ENCODE data around the gene ELN.

DNA sequence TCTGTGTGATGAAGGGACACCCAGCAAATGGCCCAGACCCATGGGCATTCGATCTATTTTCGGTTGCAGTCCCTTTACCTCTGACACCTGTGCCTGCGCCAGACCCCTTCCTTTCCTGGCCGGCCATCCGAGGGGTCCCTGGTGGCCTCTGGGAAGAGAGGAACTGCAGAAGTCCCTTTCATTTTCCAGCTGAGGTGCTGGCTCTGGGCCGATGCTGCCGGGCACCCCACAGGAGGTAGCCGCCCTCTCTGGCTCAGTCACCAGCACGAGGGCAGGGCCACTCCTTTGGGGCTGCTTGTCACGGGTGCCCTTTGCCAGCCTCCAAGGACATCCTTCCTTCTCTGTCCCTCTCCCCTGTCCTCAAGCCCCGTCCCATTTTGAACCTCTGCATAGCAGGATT lies 4.2 kb upstream of the ELN start:
- TF ChIP-seq GATA2 (IDR thresholded peaks at IDR 0.05; ENCODE audit: low read depth, low read length) (no peak), GATA3 (IDR thresholded peaks at IDR 0.05; ENCODE audit: low read depth, low read length) (no peak)
